ENCODE data around the gene KIF1C. TPM values are rescaled to one million over a fixed set of nuclear protein-coding genes. Genes with fewer than 3 reads are reported as not detected.

The KIF1C gene
- total RNA-seq, 1 experiment from 2014 or later, result 85.6 TPM

DNA sequence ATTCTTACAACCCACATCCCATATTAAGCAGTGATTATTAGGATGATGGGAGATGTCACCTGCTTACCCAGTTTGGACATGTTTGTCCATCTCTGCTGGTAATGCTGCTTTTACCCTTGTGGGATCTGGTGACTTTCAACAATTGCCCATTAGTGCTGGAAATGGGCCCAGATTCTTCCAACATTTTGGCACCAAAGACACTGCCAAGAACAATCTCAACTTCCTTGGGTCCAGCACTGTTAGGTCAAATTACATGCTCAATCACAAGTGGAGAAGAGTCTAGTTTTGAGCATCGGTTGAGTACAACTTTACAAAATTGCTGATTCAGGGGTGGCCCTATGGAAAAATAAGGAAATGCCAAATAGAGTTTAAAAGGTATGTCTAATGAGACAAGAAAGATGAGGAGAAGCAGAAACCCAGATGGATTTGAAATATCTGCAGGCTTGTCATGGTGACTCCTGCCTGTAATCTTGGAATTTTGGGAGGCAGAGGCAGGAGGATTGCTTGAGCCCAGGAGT, 67.5 kb downstream of the KIF1C start:
- no peaks in the 10 kb centered on the region; the same call in 1 of the 2 replicates for H3K27me3 ChIP-seq (ENCODE audit: insufficient read depth, low read length)
- TF ChIP-seq, protein P1, sequence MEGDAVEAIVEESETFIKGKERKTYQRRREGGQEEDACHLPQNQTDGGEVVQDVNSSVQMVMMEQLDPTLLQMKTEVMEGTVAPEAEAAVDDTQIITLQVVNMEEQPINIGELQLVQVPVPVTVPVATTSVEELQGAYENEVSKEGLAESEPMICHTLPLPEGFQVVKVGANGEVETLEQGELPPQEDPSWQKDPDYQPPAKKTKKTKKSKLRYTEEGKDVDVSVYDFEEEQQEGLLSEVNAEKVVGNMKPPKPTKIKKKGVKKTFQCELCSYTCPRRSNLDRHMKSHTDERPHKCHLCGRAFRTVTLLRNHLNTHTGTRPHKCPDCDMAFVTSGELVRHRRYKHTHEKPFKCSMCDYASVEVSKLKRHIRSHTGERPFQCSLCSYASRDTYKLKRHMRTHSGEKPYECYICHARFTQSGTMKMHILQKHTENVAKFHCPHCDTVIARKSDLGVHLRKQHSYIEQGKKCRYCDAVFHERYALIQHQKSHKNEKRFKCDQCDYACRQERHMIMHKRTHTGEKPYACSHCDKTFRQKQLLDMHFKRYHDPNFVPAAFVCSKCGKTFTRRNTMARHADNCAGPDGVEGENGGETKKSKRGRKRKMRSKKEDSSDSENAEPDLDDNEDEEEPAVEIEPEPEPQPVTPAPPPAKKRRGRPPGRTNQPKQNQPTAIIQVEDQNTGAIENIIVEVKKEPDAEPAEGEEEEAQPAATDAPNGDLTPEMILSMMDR (conservative IDR thresholded peaks at IDR 0.05), result no peak
- H3K56ac ChIP-seq (ENCODE audit: insufficient read length, low read depth, low read length), result no peak overlapping the region
- DNase-seq, result no peak
- no peak overlapping the region for H4K91ac ChIP-seq (ENCODE audit: insufficient read length, low read depth, low read length)
- no peak overlapping the region for H3K14ac ChIP-seq (ENCODE audit: insufficient read depth, low read length)
- no peak overlapping the region for H2BK12ac ChIP-seq (ENCODE audit: insufficient read length, low read depth, low read length)
- H3K18ac ChIP-seq (ENCODE audit: insufficient read length, low read depth, low read length), result no peak overlapping the region
- no peaks in the 10 kb centered on the region for H3K79me2 ChIP-seq (ENCODE audit: insufficient read depth, low read length)
- H3K4ac ChIP-seq (ENCODE audit: low read depth, low read length), result no peak overlapping the region
- H2AK5ac ChIP-seq (ENCODE audit: insufficient read length, low read length), result no peak overlapping the region
- H3K27ac ChIP-seq (ENCODE audit: insufficient read length, low read depth, low read length), result no peak overlapping the region
- H3K23ac ChIP-seq (ENCODE audit: insufficient read length, low read depth, low read length), result no peak overlapping the region
- Mint-ChIP-seq H3K9me3 (no peaks in the 10 kb centered on the region), H3K27ac (no peak overlapping the region), H3K27me3 (ENCODE audit: low read depth) (peaks cover 25% of the 10 kb centered on the region), H3K4me3 (no peak overlapping the region), H3K4me1 (no peaks in the 10 kb centered on the region; a peak in 2 of 4 replicates), H3K36me3 (ENCODE audit: insufficient read depth in 1 of 3, low read depth in 3 of 3) (no peaks in the 10 kb centered on the region)
- no peaks in the 10 kb centered on the region for H3K9me3 ChIP-seq (ENCODE audit: control insufficient read depth, low read depth, low read length)
- no peak overlapping the region for H2BK5ac ChIP-seq (ENCODE audit: insufficient read length, low read length)
- no peak overlapping the region for H2BK20ac ChIP-seq (ENCODE audit: low read depth, low read length, poor library complexity, severe bottlenecking)
- H4K5ac ChIP-seq (ENCODE audit: insufficient read length, low read depth, low read length), result no peak overlapping the region
- H3K9ac ChIP-seq (ENCODE audit: extremely low read depth, insufficient read length, low read length), result no peak overlapping the region
- no peak overlapping the region for H2AFZ ChIP-seq (ENCODE audit: low read length)
- H2BK15ac ChIP-seq (ENCODE audit: low read depth, low read length), result no peak overlapping the region
- H3T11ph ChIP-seq (ENCODE audit: low read length), result no peak overlapping the region
- H4K8ac ChIP-seq (replicated peaks; ENCODE audit: insufficient read length, low read depth, low read length), result no peak overlapping the region
- H2BK120ac ChIP-seq (ENCODE audit: low read depth, low read length, poor library complexity, severe bottlenecking), result no peak overlapping the region
- H4K20me1 ChIP-seq (ENCODE audit: control insufficient read depth, insufficient read depth, insufficient read length), result no peaks in the 10 kb centered on the region
- no peaks in the 10 kb centered on the region for H3K4me1 ChIP-seq (ENCODE audit: insufficient read depth, low read length)
- no CpG with 5 or more reads among the region's 1 CpG for WGBS (ENCODE audit: extremely low coverage, insufficient read length, low lambda C conversion rate)
- no peak overlapping the region for H3K4me2 ChIP-seq (ENCODE audit: insufficient read depth, insufficient read length, low read length)
- no peaks in the 10 kb centered on the region for H3K79me1 ChIP-seq (ENCODE audit: insufficient read depth, low read depth, low read length, poor library complexity, severe bottlenecking)
- H3K23me2 ChIP-seq (ENCODE audit: insufficient read length, low read depth, low read length, poor library complexity, severe bottlenecking), result no peaks in the 10 kb centered on the region

All from H9 (cell line).